Lung (tissue), 12 donors: Measurements from ENCODE around the gene PADI2. TPM values are rescaled to one million over a fixed set of nuclear protein-coding genes. Genes with fewer than 3 reads are reported as not detected.

Source experiments
- ATAC-seq: fragments of 200-7000 bp; cut with Tn5 transposase; one replicate; pipeline ENCODE4 v1.9.1; 2020; ENCODE audit warnings: moderate number of reproducible peaks; ENCODE audit not compliant: insufficient read depth, low FRiP score
- DNase-seq, 3 donors: peaks; one replicate each; pipeline ENCODE4 v3.0.0-alpha.2; 2013 to 2017
- H3K27ac ChIP-seq, 2 donors: one replicate each; pipeline ENCODE4 v1.5.1; 2013; ENCODE audit warnings: mild to moderate bottlenecking in 2 of 2, moderate library complexity in 2 of 2, control low read depth in 1 of 2, inconsistent platforms in 1 of 2, low read depth in 1 of 2, low read length in 1 of 2
- H3K27me3 ChIP-seq, 3 donors: one replicate each; pipeline ENCODE4 v1.5.1; 2013; ENCODE audit warnings: low read length in 2 of 3; ENCODE audit not compliant: control insufficient read depth in 3 of 3, insufficient read depth in 3 of 3
- H3K36me3 ChIP-seq, 4 donors: one replicate each; pipeline ENCODE4 v1.5.1; 2013; ENCODE audit warnings: low read length in 4 of 4, mild to moderate bottlenecking in 1 of 4, moderate library complexity in 1 of 4; ENCODE audit not compliant: control insufficient read depth in 4 of 4, insufficient read depth in 4 of 4
- H3K4me1 ChIP-seq, 5 donors: one replicate each; pipeline ENCODE4 v1.5.1; 2013; ENCODE audit warnings: low read length in 5 of 5, mild to moderate bottlenecking in 2 of 5, moderate library complexity in 1 of 5; ENCODE audit not compliant: control insufficient read depth in 5 of 5, insufficient read depth in 5 of 5
- H3K4me3 ChIP-seq: one replicate; pipeline ENCODE4 v1.5.1; 2013; ENCODE audit warnings: mild to moderate bottlenecking, control low read depth, moderate library complexity
- H3K9ac ChIP-seq, 2 donors: one replicate each; pipeline ENCODE4 v1.5.1; 2013; ENCODE audit warnings: low read length in 2 of 2, control low read depth in 1 of 2; ENCODE audit not compliant: insufficient read depth in 1 of 2
- H3K9me3 ChIP-seq, 4 donors: one replicate each; pipeline ENCODE4 v1.5.1; 2013; ENCODE audit warnings: low read length in 3 of 4, mild to moderate bottlenecking in 1 of 4, moderate library complexity in 1 of 4; ENCODE audit not compliant: control insufficient read depth in 4 of 4, insufficient read depth in 3 of 4
- WGBS, 2 donors: extraction: QIAGEN DNeasy Blood & Tissue Kit; methylation state at CpG; one replicate each; pipeline ENCODE4 v1.1.7; 2013; 5-methylcytosine and 5-hydroxymethylcytosine counted together
- polyA plus RNA-seq, 2 donors: library from polyadenylated mRNA; stranded (reverse); fragments of 200-250 nt; gene quantifications; one replicate each; pipeline ENCODE4 v1.2.1, GENCODE V29; 2013
- total RNA-seq, 2 donors: library from RNA; depleted of rRNA in 1 of 2; stranded (reverse); fragments of >200 nt in 1 of 2; gene quantifications; one replicate each; pipeline ENCODE4 v1.2.1, GENCODE V29; 2014 to 2021
- TF ChIP-seq, protein P1 (sequence below): IDR thresholded peaks from 2 replicates; pipeline ENCODE4 v1.5.1; 2012; ENCODE audit warnings: mild to moderate bottlenecking; ENCODE audit errors: control extremely low read depth, extremely low read depth
- donor health status: control.
- donor health status: control.
- donor health status: Bipolar disorder and iron deficiency.
- donor health status: healthy.
- donor health status: DM: yes; HTN: yes; CAD: no.

Gene PADI2
- total and polyA plus RNA-seq, 4 donors, result 1.2 to 12.8 (median 3.4) TPM

DNA sequence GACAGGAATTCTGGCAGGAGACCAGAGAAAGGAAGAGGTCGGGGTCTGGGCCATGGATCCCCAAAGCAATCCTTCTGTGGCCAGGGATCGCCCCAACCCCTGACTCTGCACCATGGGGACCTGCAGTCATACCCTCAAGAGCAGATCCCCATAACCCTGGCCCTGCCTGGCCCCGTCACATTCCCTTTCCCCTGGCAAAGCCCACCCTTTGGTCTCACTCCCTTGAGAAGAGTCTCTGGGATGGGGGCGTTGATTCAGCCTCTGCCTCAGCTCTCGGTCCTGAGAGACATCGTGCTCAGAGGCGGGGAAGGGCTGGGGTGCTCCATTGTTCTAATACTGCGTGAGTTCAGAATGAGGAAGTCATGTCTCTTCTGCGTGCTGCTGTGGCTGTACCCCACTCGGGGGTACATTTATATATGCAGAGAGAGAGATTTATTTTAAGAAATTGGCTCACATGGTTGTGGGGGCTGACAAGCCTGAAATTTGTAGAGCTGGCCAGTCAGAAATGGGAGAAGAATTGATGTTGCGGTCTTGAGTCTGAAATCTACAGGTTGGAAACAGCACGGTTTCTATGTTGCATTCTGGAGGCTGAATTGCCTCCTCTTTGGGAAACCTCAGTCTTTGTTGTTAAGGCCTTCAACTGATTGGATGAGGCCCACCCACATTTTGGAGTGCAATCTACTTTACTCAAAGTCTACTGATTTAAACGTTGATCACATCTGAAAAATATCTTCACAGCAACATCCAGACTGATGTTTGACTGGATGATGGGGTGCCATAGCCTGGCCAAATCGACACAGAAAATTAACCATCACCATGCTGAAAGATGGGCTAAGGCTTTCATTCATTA lies 4.2 kb upstream of the PADI2 start:
- WGBS, 2 donors, result 62 to 64% methylated on average over 14 of the region's 14 CpGs
- no peak for DNase-seq
- Histone ChIP-seq H3K36me3 (no peaks in the 10 kb centered on the region), H3K9ac (no peak overlapping the region), H3K27me3 (peaks cover 0 to 8% (median 6%) of the 10 kb centered on the region in 3 donors), H3K9me3 (no peaks in the 10 kb centered on the region), H3K4me3 (no peak overlapping the region), H3K27ac (peak overlapping the region in 1 of 2 donors; percentile 34), H3K4me1 (peaks cover 0 to 35% (median under 1%) of the 10 kb centered on the region in 5 donors)
- ATAC-seq, result no peak
- TF ChIP-seq, protein P1, sequence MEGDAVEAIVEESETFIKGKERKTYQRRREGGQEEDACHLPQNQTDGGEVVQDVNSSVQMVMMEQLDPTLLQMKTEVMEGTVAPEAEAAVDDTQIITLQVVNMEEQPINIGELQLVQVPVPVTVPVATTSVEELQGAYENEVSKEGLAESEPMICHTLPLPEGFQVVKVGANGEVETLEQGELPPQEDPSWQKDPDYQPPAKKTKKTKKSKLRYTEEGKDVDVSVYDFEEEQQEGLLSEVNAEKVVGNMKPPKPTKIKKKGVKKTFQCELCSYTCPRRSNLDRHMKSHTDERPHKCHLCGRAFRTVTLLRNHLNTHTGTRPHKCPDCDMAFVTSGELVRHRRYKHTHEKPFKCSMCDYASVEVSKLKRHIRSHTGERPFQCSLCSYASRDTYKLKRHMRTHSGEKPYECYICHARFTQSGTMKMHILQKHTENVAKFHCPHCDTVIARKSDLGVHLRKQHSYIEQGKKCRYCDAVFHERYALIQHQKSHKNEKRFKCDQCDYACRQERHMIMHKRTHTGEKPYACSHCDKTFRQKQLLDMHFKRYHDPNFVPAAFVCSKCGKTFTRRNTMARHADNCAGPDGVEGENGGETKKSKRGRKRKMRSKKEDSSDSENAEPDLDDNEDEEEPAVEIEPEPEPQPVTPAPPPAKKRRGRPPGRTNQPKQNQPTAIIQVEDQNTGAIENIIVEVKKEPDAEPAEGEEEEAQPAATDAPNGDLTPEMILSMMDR, result no peak

GRCh38 chr1:17122521-17123164 lies 3.4 kb upstream of the PADI2 start:
- ATAC-seq (no peak), DNase-seq (peak in 2 of 3 donors; percentile 28 to 50)
- Histone ChIP-seq H3K36me3 (no peaks in the 10 kb centered on the region), H3K27ac (no peak overlapping the region), H3K4me1 (peaks cover 0 to 35% (median 4%) of the 10 kb centered on the region in 5 donors), H3K9me3 (no peaks in the 10 kb centered on the region), H3K27me3 (peaks cover 0 to 15% (median 14%) of the 10 kb centered on the region in 3 donors), H3K9ac (no peak overlapping the region), H3K4me3 (no peak overlapping the region)
- 35 to 38% methylated on average over 9 of the region's 9 CpGs for WGBS, 2 donors
- TF ChIP-seq, protein P1, result no peak

DNA sequence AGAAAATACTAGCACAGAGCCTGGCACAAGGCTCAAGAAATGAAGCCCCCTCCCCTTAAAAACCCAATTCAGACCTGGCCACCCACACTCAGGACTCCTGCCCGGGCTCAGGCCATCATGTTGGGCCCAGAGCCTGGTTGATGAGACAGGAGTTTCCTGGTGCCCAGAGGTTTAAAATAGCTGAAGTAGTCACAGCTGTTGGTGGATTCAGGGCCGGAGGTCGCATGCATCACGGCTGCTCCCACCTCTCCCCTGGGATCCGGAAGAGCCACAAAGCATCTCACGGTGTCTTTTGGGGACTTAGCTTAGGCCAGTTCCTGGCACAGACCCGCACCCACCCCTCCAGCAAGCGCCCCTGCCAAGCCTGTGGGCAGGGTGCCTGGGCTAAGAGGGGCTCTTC lies 2.6 kb upstream of the PADI2 start:
- H3K27me3 ChIP-seq, result peaks cover 0 to 19% (median 19%) of the 10 kb centered on the region in 3 donors
- peaks cover 0 to 35% (median 4%) of the 10 kb centered on the region in 5 donors for H3K4me1 ChIP-seq
- 78 to 80% methylated on average over 8 of the region's 8 CpGs for WGBS, 2 donors
- no peak overlapping the region for H3K9ac ChIP-seq
- no peaks in the 10 kb centered on the region for H3K9me3 ChIP-seq
- DNase-seq (no peak), ATAC-seq (no peak)
- TF ChIP-seq, protein P1, result no peak
- H3K4me3 ChIP-seq, result no peak overlapping the region
- no peaks in the 10 kb centered on the region for H3K36me3 ChIP-seq
- H3K27ac ChIP-seq, result no peak overlapping the region
